GM06990 (cell line): ENCODE results near the gene EFNA3.

Source experiments
- DNase-seq: peaks from one replicate; pipeline ENCODE4 v3.0.0-alpha.2; 2011; ENCODE audit not compliant: insufficient read length; ENCODE audit errors: extremely low read depth
- H3K27me3 ChIP-seq: replicated peaks from 2 replicates; pipeline ENCODE4 v1.6.0; 2011; ENCODE audit warnings: low read length; ENCODE audit not compliant: control insufficient read depth, insufficient read depth
- H3K36me3 ChIP-seq: 2 replicates; pipeline ENCODE4 v1.5.1; 2011; ENCODE audit warnings: low read length; ENCODE audit not compliant: control insufficient read depth, insufficient read depth
- H3K4me3 ChIP-seq: replicated peaks from 2 replicates; pipeline ENCODE4 v1.5.1; 2011; ENCODE audit warnings: low read depth, mild to moderate bottlenecking, control low read depth, low read length
- CTCF ChIP-seq: IDR thresholded peaks from 2 replicates; pipeline ENCODE4 v1.5.1; 2011; ENCODE audit warnings: low read length, control low read depth, mild to moderate bottlenecking, inconsistent platforms; ENCODE audit not compliant: insufficient read depth, poor library complexity, severe bottlenecking

EFNA3 gene

GRCh38 chr1:155050560-155051341 lies 27.9 kb upstream of the EFNA3 start, which contains the start of gene ADAM15:
ADAM15 (plus strand) TSS chr1:155051316; CDS start chr1:155051387, 71 bp downstream.
- peak; percentile 79 for DNase-seq
- H3K27me3 ChIP-seq: no peaks in the 10 kb centered on the region
- no peaks in the 10 kb centered on the region for H3K36me3 ChIP-seq
- TF ChIP-seq CTCF: peak; percentile 95
- peak within 1 kb of the TSS; percentile 61 for H3K4me3 ChIP-seq

GRCh38 chr1:155051342-155051776 lies 27.3 kb upstream of the EFNA3 start:
- Histone ChIP-seq H3K36me3 (no peaks in the 10 kb centered on the region), H3K27me3 (no peaks in the 10 kb centered on the region), H3K4me3 (peak overlapping the region; percentile 61)
- peak; percentile 12 for TF ChIP-seq CTCF
- no peak for DNase-seq

- peak; percentile 31 for DNase-seq
- Histone ChIP-seq H3K36me3 (no peaks in the 10 kb centered on the region), H3K4me3 (peak overlapping the region; percentile 61), H3K27me3 (no peaks in the 10 kb centered on the region)
- no peak for TF ChIP-seq CTCF
Observed at GRCh38 chr1:155051777-155052398, 26.7 kb upstream of the EFNA3 start.

GRCh38 chr1:155052439-155053395 lies 25.9 kb upstream of the EFNA3 start:
- TF ChIP-seq CTCF: peak; percentile 49
- Histone ChIP-seq H3K36me3 (no peaks in the 10 kb centered on the region), H3K4me3 (peak overlapping the region; percentile 61), H3K27me3 (no peaks in the 10 kb centered on the region)
- no peak for DNase-seq

GRCh38 chr1:155053531-155054105 lies 25.0 kb upstream of the EFNA3 start:
- no peak for TF ChIP-seq CTCF
- DNase-seq: no peak
- Histone ChIP-seq H3K27me3 (no peaks in the 10 kb centered on the region), H3K36me3 (no peaks in the 10 kb centered on the region), H3K4me3 (no peak overlapping the region)
